HG03378 (cell line): Measurements from ENCODE around the gene ZNF764.
A peak's percentile ranks its signal among the peaks of the same experiment; 100 is the strongest.
"Not testable (repeated sequence)": the region's sequence is repeated elsewhere in the genome, so short reads cannot be mapped to it uniquely, and the experiment has no call there.

Source experiments
- ATAC-seq: cut with Tn5 transposase; IDR thresholded peaks from one replicate; pipeline ENCODE4 v1.9.1; 2021; ENCODE audit warnings: mild to moderate bottlenecking, moderate library complexity; ENCODE audit not compliant: unreplicated experiment

The ZNF764 gene

DNA sequence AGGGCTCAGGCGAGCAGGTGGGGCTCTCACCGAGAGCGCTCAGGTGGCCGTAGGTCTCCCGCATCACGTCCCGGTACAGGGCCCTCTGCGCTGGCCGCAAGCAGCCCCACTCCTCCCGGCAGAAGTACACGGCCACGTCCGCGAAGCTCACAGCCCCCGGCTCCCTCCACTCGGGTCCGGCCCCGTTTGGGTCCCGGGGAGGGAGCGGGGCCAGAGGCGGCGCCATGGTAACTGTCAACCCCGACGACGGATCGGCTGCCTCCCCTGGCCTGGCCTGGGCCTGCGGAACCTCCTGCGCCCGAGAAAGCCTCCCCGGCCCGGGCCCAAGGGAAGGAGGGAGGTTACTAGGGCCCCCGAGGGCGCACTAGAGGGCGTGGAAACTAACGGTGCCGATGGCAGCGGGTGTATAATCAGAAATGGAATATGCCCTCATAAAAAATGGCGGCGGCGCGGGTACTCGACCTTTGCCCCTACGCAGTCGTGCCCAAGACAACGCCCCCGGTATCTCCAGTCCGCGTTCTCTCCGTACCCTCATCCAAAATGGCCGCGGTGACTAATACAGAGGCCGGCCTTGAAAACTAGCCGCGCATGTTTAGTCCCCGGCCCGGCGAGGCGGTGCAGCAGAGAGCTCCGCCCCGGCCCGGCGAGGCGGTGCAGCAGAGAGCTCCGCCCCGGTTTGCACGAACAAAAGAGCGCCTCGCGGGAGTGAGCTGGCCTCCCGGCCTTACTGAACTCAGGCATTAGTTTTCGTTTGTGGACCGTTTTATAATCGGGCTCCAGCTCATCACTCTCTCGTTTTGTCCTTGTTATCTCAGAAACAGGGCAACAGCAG is at the start of gene ZNF764:
TSS of gene ZNF764 (minus strand) at position 418 of the 832 bp plus-strand sequence. CDS start at position 226, 192 bp downstream.
- ATAC-seq = peak; percentile 78

DNA sequence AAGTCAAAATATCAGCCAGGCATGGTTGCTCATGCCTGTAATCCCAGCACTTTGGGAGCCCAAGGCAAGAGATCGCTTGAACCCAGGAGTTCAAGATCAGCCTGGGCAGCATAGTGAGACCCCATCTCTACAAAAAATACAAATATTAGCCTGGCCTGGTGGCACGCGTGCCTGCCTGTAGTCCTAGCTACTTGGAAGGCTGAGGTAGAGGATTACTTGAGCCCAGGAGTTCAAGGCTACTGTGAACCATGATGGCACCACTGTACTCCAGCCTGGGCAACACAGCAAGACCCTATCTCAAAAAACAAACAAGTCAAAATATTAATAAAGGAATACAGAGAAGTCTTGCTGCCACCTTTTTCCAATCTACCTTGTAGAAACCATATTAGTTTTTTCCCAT is 47.8 kb upstream of the ZNF764 start:
- no peak for ATAC-seq

DNA sequence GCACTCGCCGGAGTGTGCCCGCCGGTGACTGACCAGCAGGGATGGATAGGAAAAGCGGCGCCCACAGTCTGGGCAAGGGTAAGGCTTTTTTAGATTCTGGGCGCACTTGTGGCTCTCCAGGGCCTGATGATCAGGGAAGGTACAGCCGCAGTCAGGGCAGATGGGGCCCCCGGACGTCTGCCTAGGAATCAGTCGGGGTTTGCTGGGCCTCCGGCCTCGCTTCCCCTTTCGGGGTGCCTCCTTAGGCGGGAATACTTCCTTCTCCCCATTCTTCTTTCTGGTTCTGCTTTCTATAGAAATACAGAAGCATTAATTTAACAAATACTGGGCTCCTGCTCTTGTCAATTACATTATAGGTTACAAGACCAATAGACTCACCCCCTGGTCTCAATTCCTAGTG is 47.0 kb upstream of the ZNF764 start:
- no peak for ATAC-seq

DNA sequence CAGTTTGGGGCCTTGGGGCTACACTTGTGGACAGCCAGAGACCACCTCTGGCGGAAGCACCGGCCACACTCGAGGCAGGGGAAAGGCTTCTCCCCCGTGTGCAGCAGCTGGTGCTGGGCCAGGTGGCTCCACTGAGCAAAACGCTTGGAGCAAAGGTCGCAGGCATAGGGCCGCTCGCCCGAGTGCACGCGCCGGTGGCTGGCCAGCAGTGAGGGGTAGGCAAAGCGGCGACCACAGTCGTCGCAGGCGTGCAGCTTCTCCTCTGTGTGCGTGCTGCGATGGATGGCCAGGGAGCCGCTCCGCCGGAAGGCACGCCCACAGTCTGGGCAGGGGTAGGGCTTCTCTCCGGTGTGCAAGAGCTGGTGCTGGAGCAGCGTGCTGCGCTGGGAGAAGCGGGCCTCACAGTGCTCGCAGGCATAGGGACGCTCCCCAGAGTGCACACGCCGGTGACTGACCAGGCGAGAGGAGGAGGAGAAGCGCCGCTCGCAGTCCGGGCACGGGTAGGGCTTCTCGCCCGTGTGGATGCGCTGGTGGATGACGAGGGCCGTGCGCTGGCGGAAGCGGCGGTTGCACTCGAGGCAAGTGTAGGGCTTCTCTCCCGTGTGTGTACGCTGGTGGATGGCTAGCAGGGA is 46.3 kb upstream of the ZNF764 start:
- ATAC-seq = no peak

DNA sequence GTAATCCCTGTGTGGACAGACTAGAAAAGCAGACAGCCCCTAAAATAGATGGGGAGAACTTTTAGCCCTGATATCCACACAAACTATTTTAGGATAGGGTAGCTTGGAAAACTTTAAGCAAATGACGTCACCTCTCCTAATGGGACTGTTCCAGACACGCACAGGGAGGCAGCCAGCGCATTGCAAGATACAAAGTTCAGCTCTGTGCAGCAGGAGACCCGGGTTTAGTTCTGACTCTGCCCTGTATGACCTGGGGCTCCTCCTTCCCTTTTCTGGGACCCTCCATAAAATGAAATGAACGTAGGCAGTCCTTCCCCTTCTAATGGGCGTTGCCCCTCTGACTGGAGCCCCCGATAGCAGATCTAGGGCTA is 45.8 kb upstream of the ZNF764 start:
- ATAC-seq = no peak

DNA sequence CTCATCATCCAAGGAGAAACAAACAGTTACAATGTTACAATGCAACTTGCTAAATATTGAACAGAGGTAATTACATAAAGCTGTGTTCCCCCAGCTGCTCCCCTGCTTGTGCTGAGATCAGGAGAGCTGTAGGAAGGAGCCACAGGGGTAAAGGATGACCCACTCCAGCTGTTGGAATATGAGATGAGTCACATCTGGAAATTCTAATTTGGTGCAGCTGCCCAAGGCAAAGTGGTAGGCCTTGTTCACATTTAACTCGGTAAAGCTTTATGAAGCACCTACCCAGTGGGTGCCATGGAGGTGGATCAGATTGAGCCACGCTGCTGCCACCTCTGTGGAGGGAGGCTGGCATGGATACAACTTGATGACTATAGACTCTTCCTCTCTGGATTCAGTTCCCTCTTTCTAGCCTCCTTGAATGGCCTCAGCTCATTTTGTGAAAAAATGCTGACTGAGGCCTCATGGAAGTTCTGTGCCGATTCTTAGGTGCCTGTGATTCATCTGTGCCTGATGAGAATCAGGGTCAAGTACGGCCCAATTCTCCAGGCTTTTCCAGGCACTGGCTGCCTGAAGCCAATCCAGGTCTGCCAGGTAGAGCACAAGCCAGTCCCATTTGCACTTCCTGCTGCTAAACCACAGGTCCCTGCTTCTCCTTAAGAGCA is 44.6 kb upstream of the ZNF764 start:
- no peak for ATAC-seq

DNA sequence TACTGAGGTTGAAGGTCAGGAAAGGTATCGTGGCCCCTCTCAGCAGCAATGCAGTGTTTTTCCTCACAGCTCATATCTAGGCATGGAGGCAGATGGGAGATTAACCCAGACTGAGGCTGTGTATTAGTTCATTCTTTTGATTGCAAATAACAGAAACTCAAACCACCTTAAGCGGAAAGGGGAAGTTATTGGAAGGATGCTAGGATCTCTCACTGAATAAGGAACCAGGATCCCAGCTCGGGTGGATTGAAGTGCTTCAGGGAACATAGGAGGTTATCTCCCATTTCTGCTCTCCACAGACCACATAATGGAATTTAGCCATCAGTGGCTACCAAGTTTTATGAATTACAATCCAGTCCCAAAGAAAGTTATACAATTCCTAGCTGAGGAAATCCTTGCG is 43.8 kb upstream of the ZNF764 start:
- ATAC-seq = no peak

DNA sequence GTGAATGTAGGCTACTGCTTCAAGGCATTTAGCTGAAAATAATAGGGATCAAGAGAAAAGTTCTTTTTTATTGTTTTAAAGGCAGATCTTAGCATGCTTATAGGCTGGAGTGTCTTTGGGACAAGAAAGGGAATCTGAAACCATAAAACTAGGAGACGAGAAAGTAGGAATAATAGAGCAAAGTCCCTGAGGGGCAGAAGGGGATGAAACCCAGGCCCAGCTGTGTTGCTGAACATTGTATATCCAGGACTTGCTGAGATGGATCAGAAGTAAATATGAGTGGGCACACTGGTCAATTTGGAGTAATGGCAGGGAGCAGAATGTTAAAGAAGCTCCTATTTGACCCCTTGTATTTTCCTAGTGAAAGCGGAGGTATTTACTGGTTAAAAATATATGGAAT is 42.8 kb upstream of the ZNF764 start:
- ATAC-seq = no peak

DNA sequence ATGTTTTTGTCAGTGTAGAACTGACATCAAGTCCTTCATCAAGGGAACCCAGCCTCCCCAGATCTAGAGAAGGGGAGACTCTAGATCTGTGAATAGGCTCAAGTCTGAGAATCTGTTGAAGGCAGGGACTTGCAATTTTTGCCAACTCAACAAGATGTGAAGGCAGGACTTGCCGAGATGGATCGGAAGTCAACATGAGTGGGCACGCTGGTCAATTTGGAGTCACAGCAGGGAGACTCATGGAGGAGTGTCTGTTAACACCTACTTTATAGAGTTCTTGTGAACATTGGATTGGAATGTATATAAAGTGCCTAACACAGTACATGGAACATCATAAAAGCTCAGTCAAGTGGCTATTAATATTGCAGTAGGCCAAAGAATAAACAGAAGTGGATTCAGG is 42.0 kb upstream of the ZNF764 start:
- ATAC-seq = no peak

DNA sequence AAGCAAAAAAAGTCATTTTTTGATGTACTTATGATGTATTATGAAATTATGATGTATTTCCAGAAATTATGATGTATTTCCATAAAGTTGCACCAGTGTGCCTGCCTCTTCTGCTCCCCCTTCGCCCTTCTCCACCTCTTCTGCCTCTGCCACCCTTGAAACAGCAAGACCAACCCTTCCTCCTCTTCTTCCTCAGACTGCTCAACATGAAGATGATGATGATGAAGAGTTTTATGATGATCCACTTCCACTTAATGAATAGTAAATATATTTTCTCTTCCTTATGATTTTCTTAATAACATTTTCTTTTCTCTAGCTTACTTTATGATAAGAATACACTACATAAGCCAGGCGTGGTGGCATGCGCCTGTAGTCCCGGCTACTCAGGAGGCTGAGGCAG is 34.7 kb upstream of the ZNF764 start:
- no peak for ATAC-seq

DNA sequence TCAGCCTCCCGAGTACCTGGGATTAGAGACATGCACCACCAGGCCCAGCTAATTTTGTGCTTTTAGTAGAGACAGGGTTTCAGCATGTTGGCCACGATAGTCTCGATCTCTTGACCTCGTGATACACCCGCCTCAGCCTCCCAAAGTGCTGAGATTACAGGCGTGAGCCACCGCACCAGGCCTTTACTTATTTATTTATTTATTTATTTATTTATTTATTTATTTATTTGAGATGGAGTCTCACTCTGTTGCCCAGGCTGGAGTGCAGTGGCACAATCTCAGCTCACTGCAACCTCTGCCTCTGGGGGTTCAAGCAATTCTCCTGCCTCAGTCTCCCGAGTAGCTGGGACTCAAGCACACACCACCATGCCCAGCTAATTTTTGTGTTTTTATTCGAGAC is 32.7 kb upstream of the ZNF764 start:
- not testable (repeated sequence) for ATAC-seq

DNA sequence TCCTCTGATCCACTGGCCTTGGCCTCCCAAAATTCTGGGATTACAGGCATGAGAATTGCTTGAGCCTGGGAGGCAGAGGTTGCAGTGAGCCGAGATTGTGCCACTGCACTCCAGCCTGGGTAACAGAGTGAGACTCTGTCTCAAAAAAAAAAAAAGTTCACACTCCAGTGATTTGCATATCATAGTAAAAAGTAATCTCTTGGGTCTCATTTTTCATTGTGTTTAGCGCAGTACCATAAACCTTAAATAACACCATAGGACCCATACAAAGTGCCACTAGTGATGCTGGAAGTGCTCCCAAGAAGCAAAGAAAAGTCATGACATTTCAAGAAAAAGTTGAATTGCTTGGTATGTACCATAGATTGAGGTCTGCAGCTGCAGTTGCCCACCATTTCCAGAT is 31.4 kb upstream of the ZNF764 start:
- ATAC-seq = not testable (repeated sequence)

DNA sequence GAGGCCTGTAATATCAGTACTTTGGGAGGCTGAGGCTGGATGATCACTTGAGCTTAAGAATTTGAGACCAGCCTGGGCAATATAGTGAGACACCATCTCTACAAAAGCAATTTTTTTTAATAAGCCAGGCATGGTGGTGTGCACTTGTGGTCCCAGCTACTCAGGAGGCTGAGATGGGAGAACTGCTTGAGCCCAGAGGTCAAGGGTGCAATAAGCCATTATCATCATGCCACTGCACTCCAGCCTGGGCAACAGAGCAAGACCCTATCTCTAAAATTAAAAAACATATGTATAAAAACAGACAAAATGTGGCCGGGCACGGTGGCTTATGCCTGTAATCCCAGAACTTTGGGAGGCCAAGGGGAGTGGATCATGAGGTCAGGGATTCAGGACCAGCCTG is 30.5 kb upstream of the ZNF764 start:
- ATAC-seq = no peak

DNA sequence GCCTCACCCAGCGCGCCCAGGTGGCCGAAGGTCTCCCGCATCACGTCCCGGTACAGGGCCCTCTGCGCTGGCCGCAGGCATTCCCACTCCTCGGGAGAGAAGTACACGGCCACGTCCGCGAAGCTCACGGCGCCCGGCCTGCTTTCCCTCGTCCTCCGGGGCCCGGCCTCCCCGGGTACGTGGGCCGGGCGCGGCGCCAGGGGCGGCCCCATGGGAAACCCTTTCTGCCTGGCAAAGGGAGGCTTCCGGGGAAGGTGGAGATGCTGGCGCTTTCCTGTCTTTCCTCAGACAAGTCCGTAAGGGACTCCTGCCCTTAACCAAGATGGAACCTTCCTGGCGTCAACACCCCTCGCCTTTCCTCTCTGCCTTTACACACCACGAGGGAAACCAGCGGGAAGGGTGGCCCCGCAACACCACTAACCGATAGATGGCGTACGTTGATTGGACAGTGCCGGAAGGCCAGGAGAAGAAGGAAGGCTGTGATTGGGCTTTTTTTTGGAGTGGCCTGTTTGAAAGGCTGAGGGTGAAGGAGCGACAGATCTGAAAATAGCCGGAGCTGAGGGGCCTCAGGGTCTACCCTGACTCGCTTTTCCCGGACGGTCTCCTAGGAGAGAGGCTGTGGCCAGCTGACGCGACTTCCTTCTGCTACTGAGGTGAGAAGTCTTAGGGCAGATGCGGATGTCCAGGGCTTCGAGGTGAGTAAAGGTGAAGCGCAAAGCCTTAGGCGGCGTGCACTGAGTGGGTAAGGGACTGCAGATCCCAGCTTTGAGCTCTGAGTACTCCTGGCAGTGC is 27.4 kb upstream of the ZNF764 start, which contains the start of gene ZNF785:
TSS of gene ZNF785 (minus strand) at position 298 of the 792 bp plus-strand sequence. CDS start at position 212, 86 bp downstream.
- peak; percentile 83 for ATAC-seq

DNA sequence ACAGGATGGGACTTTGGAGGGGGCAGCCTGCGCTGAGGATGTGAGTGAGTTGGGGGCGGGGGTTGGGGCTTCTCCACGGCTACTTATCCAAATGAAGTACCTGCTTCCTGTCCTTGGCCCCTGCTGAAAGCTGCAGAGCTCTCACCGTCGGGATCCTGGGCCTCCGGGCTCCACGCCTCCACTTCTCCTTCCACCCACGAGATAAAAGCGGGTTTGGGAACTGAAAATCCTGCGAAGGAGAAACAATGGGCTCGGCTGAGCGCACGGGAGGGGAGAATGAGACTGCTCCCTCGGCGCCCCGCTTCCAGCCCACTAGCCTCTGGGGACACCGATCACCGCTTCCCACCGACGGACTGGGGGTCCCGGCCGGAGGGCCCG is 26.8 kb upstream of the ZNF764 start:
- ATAC-seq = peak; percentile 12

DNA sequence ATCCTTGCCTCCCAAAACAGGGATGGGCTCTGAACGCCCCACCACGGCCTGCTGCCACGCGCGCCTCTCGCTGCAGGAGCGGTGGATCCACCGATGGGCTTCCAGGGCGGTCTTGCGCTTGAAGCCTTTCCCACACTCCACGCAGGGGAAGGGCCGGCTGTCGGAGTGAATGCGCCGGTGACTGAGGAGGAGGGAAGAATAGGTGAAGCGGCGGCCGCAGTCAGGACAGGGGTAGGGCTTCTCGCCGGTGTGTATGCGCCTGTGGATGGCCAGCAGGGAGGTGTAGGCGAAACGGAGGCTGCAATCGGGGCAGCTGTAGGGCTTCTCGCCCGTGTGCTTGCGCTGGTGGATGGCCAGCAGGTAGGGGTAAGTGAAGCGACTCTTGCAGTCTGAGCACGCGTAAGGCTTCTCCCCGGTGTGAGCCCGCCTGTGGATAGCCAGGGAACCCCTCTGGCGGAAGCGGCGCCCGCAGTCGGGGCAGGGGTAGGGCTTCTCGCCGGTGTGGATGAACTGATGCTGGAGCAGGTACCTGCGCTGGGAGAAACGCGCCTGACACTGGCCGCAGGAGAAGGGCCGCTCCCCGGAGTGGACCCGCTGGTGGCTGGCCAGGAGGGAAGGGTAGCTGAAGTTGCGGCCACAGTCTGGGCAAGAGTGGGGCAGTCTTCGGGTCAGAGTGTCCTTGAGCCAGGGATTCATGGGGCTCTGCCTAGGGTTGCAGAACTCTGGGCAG is 24.6 kb upstream of the ZNF764 start:
- ATAC-seq = no peak

DNA sequence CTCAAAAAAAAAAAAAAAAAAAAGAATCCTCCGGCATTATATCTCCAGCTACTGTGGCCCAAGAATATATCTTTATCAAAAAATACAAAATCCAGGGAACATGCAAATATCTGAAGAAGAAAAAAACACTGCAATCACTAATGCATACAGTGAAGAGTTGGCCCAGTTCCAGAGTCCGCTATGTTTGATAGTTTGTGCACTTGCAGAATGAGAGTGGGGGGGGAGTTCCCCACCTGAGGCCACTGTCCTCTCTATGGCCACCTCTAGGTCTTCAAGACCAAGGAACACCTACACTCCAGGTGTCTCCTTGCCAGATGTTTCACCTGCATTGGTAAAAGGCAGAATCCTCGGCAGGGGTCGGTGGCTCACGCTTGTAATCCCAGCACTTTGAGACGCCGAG is 23.3 kb upstream of the ZNF764 start:
- no peak for ATAC-seq

DNA sequence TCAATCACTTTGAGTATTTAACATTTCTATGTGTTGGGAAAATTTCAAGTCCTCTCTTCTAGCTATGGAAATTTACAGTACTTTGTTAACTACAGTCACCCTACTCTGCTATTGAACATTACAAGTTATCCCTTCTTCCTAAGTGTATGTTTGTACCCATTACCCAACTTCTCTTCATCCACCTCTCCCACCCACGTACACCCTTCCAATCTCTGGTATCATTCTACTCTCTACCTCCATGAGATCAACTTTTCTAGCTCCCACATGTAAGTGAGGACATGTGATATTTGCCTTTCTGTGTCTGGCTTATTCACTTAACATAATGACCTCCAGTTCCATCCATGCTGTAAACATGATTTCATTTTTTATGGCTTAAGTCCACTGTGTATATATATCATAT is 16.5 kb upstream of the ZNF764 start:
- ATAC-seq = no peak

DNA sequence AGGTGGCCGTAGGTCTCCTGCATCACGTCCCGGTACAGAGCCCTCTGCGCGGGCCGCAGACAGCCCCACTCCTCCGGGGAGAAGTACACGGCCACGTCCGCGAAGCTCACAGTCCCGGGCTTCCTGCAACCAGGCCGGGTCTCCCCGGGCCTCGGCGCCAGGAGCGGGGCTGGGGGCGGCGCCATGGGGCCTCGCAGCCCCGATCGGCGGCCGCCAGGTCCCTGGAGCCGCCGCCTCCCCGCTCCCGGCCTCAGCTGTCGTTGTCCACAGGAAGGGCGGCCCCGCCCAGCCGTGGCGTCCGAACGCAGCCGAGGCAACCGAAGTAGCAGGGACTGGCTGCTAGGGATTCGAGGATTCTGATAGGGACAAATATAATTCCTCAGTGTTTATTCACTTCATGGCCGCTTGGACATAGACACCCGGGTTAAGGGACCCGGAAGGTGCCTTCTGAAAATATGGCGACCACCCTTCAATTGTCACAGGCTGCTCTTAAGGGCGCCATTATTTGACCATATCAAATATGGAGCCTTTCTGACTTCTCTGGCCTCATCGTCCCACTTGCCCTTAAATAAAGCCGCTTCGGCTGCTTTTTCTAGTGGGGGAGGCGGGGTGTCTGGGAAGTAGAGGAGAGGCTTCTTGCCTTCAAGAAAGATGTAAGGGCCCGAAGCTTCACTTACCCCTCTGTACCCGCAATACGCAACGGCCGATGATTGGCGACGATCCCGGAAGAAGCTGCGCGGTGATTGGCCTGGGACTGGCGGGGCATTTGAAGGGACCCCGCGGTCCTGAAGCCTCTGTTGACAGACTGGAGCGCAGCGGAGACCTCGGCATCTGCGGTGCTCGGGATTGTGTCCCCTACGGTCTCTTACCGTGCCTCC is 13.5 kb upstream of the ZNF764 start, which contains the start of gene ZNF688:
TSS of gene ZNF688 (minus strand) at position 270 of the 878 bp plus-strand sequence. CDS start at position 185, 85 bp downstream.
- ATAC-seq = peak; percentile 63
